AG04450 (cell line): ENCODE data around the gene CHRNA5. TPM values are rescaled to one million over a fixed set of nuclear protein-coding genes. Genes with fewer than 3 reads are reported as not detected.
"Not testable (repeated sequence)": the region's sequence is repeated elsewhere in the genome, so short reads cannot be mapped to it uniquely, and the experiment has no call there.

Source experiments
- CTCF ChIA-PET: fragments of 300-600, 350-600 bp; formaldehyde crosslinking; extraction: SDS; loops from one replicate; lab custom pipeline; 2022; ENCODE audit warnings: antibody characterized with exemption, inconsistent platforms; lab: Charles Lee
- POLR2A ChIA-PET: fragments of 350-600 bp; formaldehyde crosslinking; extraction: SDS; loops from one replicate; lab custom pipeline; 2021; ENCODE audit warnings: antibody characterized with exemption, inconsistent platforms; lab: Yijun Ruan, JAX
- DNase-seq: peaks from one replicate; pipeline ENCODE4 v3.0.0-alpha.2; 2011; ENCODE audit warnings: low read depth, low spot score
- H3K27ac ChIP-seq: one replicate; pipeline ENCODE4 v1.5.1; 2012; ENCODE audit warnings: low read depth, low read length, control low read depth
- H3K27me3 ChIP-seq: one replicate; pipeline ENCODE4 v1.6.0; 2012; ENCODE audit warnings: low read length; ENCODE audit not compliant: control insufficient read depth, insufficient read depth
- H3K4me3 ChIP-seq: 2 replicates; pipeline ENCODE4 v1.5.1; 2011; ENCODE audit warnings: mild to moderate bottlenecking, low read depth, low read length, control low read depth
- H3K9me3 ChIP-seq: 2 replicates; pipeline ENCODE4 v1.5.1; 2012; ENCODE audit warnings: low read length; ENCODE audit not compliant: control insufficient read depth, insufficient read depth
- CTCF ChIP-seq: IDR thresholded peaks from 2 replicates; pipeline ENCODE4 v1.5.1; 2011; ENCODE audit warnings: low read depth, low read length, control low read depth, inconsistent platforms
- polyA plus RNA-seq: library from polyadenylated mRNA; depleted of rRNA; stranded (reverse); fragments of >200 nt; gene quantifications from 2 replicates; pipeline ENCODE4 v1.2.3, GENCODE V29; 2011

CHRNA5 gene
- polyA plus RNA-seq, 1 experiment, result 5.2 TPM

GRCh38 chr15:78551902-78552301, 13.4 kb upstream of the CHRNA5 start:
- ChIA-PET CTCF (no interaction called here), POLR2A (interaction anchor here (1.0 kb wide), 1 partner anchor 12 kb away, joined by 4 read pairs; the partner anchor contains the start of gene PSMA4)
- Histone ChIP-seq H3K9me3 (no peaks in the 10 kb centered on the region), H3K27me3 (no peaks in the 10 kb centered on the region), H3K4me3 (no peak overlapping the region), H3K27ac (no peak overlapping the region)
- DNase-seq, result no peak
- no peak for TF ChIP-seq CTCF

DNA sequence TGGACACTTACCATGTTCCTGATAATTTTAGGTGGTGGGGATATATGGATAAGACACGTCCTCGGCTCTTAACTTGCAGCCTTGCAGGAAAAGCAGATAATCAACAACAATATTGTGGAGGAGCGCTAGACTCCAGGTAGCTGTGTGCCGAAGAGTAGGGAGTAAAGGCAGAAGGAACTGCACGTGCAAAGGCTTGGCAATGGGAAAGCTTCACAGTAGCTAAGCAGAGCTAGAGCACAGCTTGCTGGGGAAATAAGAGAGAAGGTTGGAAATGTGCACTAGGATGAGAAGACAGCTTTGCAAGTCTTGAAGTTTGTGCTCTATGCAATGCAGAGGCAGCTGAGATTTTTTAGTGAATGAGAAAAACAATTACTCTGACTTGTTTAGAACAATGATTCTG, 12.7 kb upstream of the CHRNA5 start:
- H3K27ac ChIP-seq, result no peak overlapping the region
- ChIA-PET CTCF (interaction anchor here (0.6 kb wide), 1 partner anchor 175 kb away, joined by 3 read pairs; no protein-coding TSS in a partner anchor), POLR2A (no interaction called here)
- DNase-seq, result no peak
- no peak overlapping the region for H3K4me3 ChIP-seq
- no peak for TF ChIP-seq CTCF
- H3K27me3 ChIP-seq, result no peaks in the 10 kb centered on the region
- H3K9me3 ChIP-seq, result no peaks in the 10 kb centered on the region

- H3K9me3 ChIP-seq, H3K4me3 ChIP-seq, H3K27me3 ChIP-seq, CTCF ChIA-PET, DNase-seq, H3K27ac ChIP-seq, POLR2A ChIA-PET: not testable (repeated sequence)
Measured at GRCh38 chr15:78560201-78560600, 5.1 kb upstream of the CHRNA5 start.

GRCh38 chr15:78561490-78561889, 3.8 kb upstream of the CHRNA5 start:
- ChIA-PET CTCF (no interaction called here), POLR2A (no interaction called here)
- DNase-seq, result no peak
- TF ChIP-seq CTCF, result no peak
- peaks cover 2% of the 10 kb centered on the region for H3K27me3 ChIP-seq
- H3K4me3 ChIP-seq, result no peak overlapping the region
- no peak overlapping the region for H3K27ac ChIP-seq
- no peaks in the 10 kb centered on the region for H3K9me3 ChIP-seq

DNA sequence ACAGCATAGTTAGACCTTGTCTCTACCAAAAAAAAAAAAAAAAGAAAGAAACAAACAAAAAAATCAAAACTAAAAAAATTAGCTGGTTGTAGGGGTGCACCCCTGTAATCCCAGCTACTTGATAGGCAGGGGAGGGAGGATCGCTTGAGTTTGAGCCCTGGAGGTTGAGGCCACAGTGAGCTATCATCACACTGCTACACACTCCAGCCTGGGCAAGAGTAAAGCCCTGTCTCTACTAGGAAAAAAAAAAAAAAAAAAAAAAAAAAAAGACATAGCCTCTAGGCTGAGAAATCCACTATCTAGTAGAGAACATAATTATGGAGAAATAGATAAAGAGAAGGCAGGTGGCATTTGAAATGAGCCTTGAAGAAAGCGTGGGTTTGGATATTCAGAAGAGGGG, 2.2 kb upstream of the CHRNA5 start:
- TF ChIP-seq CTCF, result no peak
- POLR2A ChIA-PET, result no interaction called here
- Histone ChIP-seq H3K27me3 (peaks cover 2% of the 10 kb centered on the region), H3K4me3 (no peak overlapping the region), H3K27ac (no peak overlapping the region), H3K9me3 (no peaks in the 10 kb centered on the region)
- CTCF ChIA-PET, result interaction anchor here (0.7 kb wide), 3 partner anchors 42 to 416 kb away, joined by 3 to 7 read pairs (median 3); no protein-coding TSS in a partner anchor
- DNase-seq, result no peak
